ENCODE results near the gene HPD.

The HPD gene

GRCh38 chr12:121831571-121832245 is 27.0 kb downstream of the HPD start:
- no peak for DNase-seq (ENCODE audit: low spot score)
- TF ChIP-seq CTCF (IDR thresholded peaks at IDR 0.05): no peak
- Histone ChIP-seq H3K4me3 (no peak overlapping the region), H3K27ac (no peak overlapping the region)

GRCh38 chr12:121830588-121831265 is 27.9 kb downstream of the HPD start:
- Histone ChIP-seq H3K27ac (no peak overlapping the region), H3K4me3 (no peak overlapping the region)
- no peak for TF ChIP-seq CTCF (IDR thresholded peaks at IDR 0.05)
- DNase-seq (ENCODE audit: low spot score): no peak

DNA sequence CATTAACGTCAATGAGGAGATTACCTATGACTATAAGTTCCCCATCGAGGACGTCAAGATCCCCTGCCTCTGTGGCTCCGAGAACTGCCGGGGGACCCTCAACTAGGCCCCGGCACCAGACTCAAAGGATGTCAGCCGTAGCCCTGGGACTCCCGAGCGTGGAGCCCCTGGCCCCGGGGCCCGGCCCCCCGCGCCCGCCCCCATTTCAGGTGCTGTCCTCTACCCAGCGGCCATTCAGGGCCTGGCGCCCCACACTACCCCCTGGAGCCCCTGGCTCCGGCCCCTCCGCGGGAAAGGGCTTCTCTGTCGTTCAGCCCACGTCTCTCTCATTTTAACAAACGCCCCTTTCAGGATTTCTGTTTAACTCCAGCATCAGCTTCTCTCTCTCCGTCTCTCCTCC is 28.5 kb downstream of the HPD start:
- no peak overlapping the region for H3K4me3 ChIP-seq
- DNase-seq (ENCODE audit: low spot score): no peak
- TF ChIP-seq CTCF (IDR thresholded peaks at IDR 0.05): no peak
- H3K27ac ChIP-seq: no peak overlapping the region

GRCh38 chr12:121829250-121829918 is 29.3 kb downstream of the HPD start:
- Histone ChIP-seq H3K4me3 (no peak overlapping the region), H3K27ac (no peak overlapping the region)
- no peak for TF ChIP-seq CTCF (IDR thresholded peaks at IDR 0.05)
- DNase-seq (ENCODE audit: low spot score): no peak

DNA sequence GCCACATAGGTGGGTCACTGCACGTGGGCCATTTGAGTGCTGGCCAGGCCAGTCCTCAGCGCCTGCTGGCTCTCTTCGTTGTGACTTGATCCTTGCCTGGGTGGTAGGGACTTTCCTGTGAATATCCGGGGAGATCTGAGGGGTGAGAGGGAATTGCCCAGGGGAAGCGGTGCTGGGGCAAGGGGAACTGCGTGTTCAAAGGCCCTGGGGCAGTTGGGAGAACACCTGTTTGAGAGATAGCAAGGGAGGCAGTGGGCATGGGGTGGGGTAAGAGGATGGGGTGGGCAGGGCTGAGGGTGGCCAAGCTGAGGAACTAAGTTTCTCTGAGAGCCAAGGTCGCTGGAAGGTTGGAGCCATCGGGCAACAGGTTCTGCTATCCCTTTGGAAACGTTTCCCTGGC is 29.8 kb downstream of the HPD start:
- no peak for DNase-seq (ENCODE audit: low spot score)
- no peak overlapping the region for H3K4me3 ChIP-seq
- no peak overlapping the region for H3K27ac ChIP-seq
- no peak for TF ChIP-seq CTCF (IDR thresholded peaks at IDR 0.05)

- TF ChIP-seq CTCF (IDR thresholded peaks at IDR 0.05): no peak
Measured at GRCh38 chr12:121828306-121828705, 30.4 kb downstream of the HPD start.

More at GRCh38 chr12:121828306-121828705, 30.4 kb downstream of the HPD start:
- Histone ChIP-seq H3K4me3 (no peak overlapping the region), H3K27ac (no peak overlapping the region)
- DNase-seq (ENCODE audit: low spot score): no peak
